ENCODE data around the gene EBF4.

DNA sequence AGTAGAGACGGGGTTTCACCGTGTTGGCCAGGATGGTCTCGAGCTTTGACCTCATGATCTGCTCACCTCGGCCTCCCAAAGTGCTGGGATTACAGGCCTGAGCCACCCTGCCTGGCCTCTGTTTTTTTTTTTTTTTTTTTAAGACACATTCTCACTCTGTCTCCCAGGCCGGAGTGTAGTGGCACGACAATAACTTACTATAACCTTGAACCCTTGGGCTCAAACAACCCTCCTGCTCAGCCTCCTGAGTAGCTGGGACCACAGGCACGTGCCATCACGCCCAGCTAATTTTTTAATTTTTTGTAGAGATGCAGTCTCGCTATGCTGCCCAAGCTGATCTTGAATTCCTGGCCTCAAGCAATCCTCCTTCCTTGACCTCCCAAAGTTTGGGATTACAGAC lies 81.2 kb downstream of the EBF4 start:
- no peak for TF ChIP-seq EZH2phosphoT487 (conservative IDR thresholded peaks at IDR 0.05; ENCODE audit: low read length)
- TF ChIP-seq CTCF (IDR thresholded peaks at IDR 0.05; ENCODE audit: insufficient read depth, low read length, poor library complexity, severe bottlenecking), result no peak

Data from SU-DHL-6 (cell line).